PC-3 (cell line): ENCODE results near the gene APOF.

Experiments used
- EZH2 ChIP-seq: fragments of 300-600 bp; sonication (generic); IDR thresholded peaks from one replicate; pipeline ENCODE4 v1.6.1; 2017; ENCODE audit warnings: antibody characterized with exemption, mild to moderate bottlenecking, low read length; ENCODE audit not compliant: unreplicated experiment
- EZH2phosphoT487 ChIP-seq: fragments of 300-600 bp; sonication (generic); IDR thresholded peaks from 2 replicates; pipeline ENCODE4 v1.6.1; 2018; ENCODE audit warnings: mild to moderate bottlenecking, antibody characterized with exemption, low read length, borderline replicate concordance
- TF ChIP-seq, protein P1 (sequence below): fragments of 300-600 bp; sonication (generic); conservative IDR thresholded peaks from 2 replicates; pipeline ENCODE4 v1.5.1; 2017; ENCODE audit warnings: antibody characterized with exemption, low read depth, mild to moderate bottlenecking, low read length

DNA sequence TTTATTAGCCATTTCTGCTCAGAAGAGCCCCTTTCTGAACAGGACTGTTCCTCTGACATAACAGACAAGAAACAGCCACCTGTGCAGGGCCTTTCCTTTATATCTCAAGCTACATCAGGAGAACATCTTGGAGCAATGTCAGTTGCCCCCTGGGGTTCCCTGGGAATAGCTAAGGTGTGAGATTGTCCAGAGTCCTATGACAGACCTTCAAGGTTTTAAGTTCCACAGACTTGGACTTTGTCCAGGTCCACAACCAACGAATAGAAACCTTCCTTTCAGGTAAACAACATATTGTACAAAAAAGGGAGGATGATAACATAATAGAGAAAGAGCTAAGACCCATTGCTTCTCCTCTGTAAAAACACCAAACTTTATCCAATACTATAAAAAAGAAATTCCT, 21.0 kb downstream of the APOF start:
- TF ChIP-seq, protein P1, sequence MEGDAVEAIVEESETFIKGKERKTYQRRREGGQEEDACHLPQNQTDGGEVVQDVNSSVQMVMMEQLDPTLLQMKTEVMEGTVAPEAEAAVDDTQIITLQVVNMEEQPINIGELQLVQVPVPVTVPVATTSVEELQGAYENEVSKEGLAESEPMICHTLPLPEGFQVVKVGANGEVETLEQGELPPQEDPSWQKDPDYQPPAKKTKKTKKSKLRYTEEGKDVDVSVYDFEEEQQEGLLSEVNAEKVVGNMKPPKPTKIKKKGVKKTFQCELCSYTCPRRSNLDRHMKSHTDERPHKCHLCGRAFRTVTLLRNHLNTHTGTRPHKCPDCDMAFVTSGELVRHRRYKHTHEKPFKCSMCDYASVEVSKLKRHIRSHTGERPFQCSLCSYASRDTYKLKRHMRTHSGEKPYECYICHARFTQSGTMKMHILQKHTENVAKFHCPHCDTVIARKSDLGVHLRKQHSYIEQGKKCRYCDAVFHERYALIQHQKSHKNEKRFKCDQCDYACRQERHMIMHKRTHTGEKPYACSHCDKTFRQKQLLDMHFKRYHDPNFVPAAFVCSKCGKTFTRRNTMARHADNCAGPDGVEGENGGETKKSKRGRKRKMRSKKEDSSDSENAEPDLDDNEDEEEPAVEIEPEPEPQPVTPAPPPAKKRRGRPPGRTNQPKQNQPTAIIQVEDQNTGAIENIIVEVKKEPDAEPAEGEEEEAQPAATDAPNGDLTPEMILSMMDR = no peak
- TF ChIP-seq EZH2 = no peak
- no peak for TF ChIP-seq EZH2phosphoT487
